Effector CD8-positive, alpha-beta T cell (primary cell): ENCODE results near the gene LCNL1.

ENCODE experiments used
- DNase-seq: peaks from one replicate; lab custom pipeline; 2025; lab: John Stamatoyannopoulos, UW

The LCNL1 gene

GRCh38 chr9:136974817-136975535 is 7.8 kb upstream of the LCNL1 start:
- DNase-seq: no peak

- DNase-seq: no peak
Measured at GRCh38 chr9:136975644-136976043, 7.1 kb upstream of the LCNL1 start.

GRCh38 chr9:136977223-136977622 is 5.6 kb upstream of the LCNL1 start, which contains the start of gene PTGDS:
Gene PTGDS (plus strand): TSS chr9:136977504. CDS start chr9:136977579, 75 bp downstream.
- no peak for DNase-seq

- DNase-seq: no peak
Measured at GRCh38 chr9:136977649-136978072, 5.1 kb upstream of the LCNL1 start.

GRCh38 chr9:136978073-136978864 is 4.5 kb upstream of the LCNL1 start:
- DNase-seq: peak; percentile 80

GRCh38 chr9:136978865-136979544 is 3.8 kb upstream of the LCNL1 start:
- no peak for DNase-seq

GRCh38 chr9:136979769-136980587 is 2.8 kb upstream of the LCNL1 start:
- no peak for DNase-seq

GRCh38 chr9:136980669-136981478 is 1.9 kb upstream of the LCNL1 start:
- no peak for DNase-seq

GRCh38 chr9:136981588-136982231 is 1.1 kb upstream of the LCNL1 start:
- DNase-seq: no peak

GRCh38 chr9:136983167-136983566 is 374 bp downstream of the LCNL1 start:
- DNase-seq: no peak

- no peak for DNase-seq
Measured at GRCh38 chr9:136983656-136984314, 992 bp downstream of the LCNL1 start.

- DNase-seq: no peak
Measured at GRCh38 chr9:136984464-136985026, 1.8 kb downstream of the LCNL1 start.

- DNase-seq: no peak
Measured at GRCh38 chr9:136985027-136985602, 2.3 kb downstream of the LCNL1 start.

- DNase-seq: no peak
Measured at GRCh38 chr9:136985853-136986252, 3.1 kb downstream of the LCNL1 start.

- no peak for DNase-seq
Measured at GRCh38 chr9:136988872-136989271, 6.1 kb downstream of the LCNL1 start.

GRCh38 chr9:136990242-136990911 is 7.6 kb downstream of the LCNL1 start:
- DNase-seq: no peak

GRCh38 chr9:136991993-136992818 is 9.4 kb downstream of the LCNL1 start, which contains the start of gene PAXX:
Gene PAXX (plus strand): TSS chr9:136992422. CDS start chr9:136992444, 22 bp downstream.
- peak; percentile 86 for DNase-seq
